GM19467 (cell line): Measurements from ENCODE around the gene PITPNB.
A peak's percentile ranks its signal among the peaks of the same experiment; 100 is the strongest.

Experiments used
- ATAC-seq: cut with Tn5 transposase; IDR thresholded peaks from one replicate; pipeline ENCODE4 v1.9.1; 2021; ENCODE audit warnings: mild to moderate bottlenecking, moderate library complexity; ENCODE audit not compliant: unreplicated experiment

PITPNB gene

GRCh38 chr22:27919222-27919941 is at the start of gene PITPNB:
TSS of gene PITPNB (minus strand) at chr22:27919256. CDS start at chr22:27919191, 65 bp downstream.
- peak; percentile 72 for ATAC-seq

DNA sequence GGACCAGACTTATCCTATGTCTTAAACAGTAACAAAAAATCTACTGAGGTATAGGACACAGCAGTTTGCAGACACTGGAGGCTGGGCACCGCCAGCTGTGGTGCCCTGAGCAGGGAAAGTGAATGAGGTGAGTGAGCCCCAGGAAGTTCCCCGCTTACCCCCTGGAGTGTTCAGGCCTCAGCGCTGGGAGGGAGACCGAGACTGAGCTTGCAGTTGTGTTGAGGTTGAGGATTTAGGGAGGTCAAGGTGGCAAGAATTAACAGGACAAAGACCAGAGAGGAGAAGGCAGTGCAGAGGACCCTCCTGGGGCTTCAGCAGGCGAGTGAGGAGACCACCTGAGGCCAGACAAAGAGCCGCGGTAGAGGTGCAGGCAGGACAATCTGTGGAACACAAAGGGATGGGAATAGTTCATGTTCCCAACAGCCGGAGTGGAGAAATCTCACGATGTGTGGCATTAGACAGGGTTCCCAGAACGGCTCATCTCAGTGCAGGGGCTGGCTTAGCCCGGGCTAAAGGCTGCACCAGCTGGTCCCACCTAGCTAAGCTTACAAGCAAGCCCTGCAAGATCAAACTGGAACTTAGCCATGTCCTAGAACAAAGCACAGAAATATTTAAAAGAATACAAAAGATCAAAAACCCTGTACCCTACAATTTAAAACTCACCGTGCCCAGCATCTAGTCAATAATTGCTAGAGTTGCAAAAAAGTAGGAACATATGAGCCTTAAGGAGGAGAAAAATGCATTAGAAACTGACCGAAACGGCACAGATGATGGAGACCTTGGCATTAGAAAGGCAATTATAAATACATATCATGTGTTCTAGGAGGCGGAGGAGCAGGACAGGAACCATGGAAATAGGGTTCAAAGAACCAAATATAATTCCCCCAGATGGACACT is 47.4 kb upstream of the PITPNB start:
- no peak for ATAC-seq

GRCh38 chr22:27962268-27963044 is 43.4 kb upstream of the PITPNB start:
- no peak for ATAC-seq

DNA sequence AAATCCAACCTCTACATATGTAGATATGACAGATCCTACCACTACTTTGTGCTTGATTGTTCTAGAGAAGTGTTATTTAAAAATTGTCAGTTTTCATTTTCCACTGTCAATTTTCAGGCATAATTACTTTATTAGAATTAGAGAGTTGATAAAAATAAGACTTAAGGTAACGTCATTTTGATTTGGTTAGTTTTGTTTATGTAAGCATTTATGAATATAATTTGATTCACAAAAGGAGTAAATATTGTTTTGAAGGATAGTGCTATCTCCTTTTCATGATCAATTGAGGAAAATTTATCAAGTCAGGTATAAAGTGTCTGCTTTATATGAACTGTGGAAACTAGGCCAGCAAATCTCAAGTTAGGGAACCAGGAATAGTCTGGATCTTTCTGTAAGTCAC is 42.6 kb upstream of the PITPNB start:
- no peak for ATAC-seq

DNA sequence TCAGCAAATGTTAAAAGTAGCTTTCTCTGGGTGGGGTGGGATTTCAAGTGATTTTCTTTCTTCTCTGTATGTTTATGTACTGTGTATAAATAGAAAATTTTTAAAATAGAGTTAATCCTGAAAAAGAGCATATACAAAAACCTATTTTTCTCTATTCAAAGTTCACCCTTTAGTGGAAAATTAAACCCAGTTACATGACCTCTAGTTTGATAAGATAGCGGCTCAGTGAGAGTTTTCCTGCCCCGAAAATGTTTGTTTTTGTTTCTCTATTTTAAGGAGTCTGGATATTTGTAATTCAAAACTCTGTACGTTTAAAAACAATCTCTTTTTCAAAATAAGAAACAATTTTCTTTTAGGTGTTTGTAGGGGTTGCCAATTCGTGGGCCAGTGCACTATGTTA is 42.1 kb upstream of the PITPNB start:
- no peak for ATAC-seq

GRCh38 chr22:27959335-27960090 is 40.5 kb upstream of the PITPNB start:
- no peak for ATAC-seq

GRCh38 chr22:27952779-27953178 is 33.7 kb upstream of the PITPNB start:
- ATAC-seq: no peak

- no peak for ATAC-seq
Measured at GRCh38 chr22:27952091-27952490, 33.0 kb upstream of the PITPNB start.

GRCh38 chr22:27949421-27949820 is 30.4 kb upstream of the PITPNB start:
- no peak for ATAC-seq

DNA sequence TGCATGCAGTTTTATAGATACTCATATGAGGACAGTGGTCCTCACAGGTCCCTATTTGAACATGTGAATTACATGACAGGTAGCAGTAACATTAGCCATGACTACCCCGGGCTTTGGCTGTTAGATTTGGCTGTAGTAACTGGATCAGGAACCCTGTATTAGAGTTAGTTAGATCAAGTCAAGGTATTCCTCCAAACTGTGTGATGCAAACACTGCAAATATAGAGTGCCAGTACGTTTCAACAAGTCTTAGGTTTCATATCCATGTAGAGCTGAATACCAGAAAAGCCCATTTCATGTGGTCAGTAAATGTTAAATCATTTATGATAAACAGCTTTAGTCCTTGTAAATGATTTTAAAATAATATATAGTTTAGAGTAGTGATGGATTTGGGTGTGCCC is 29.5 kb upstream of the PITPNB start:
- ATAC-seq: no peak

- no peak for ATAC-seq
Measured at GRCh38 chr22:27947448-27947847, 28.4 kb upstream of the PITPNB start.

GRCh38 chr22:27941143-27941542 is 22.1 kb upstream of the PITPNB start:
- ATAC-seq: no peak

- no peak for ATAC-seq
Measured at GRCh38 chr22:27937453-27937852, 18.4 kb upstream of the PITPNB start.

GRCh38 chr22:27935897-27936296 is 16.8 kb upstream of the PITPNB start:
- ATAC-seq: no peak

- ATAC-seq: no peak
Measured at GRCh38 chr22:27934069-27934468, 15.0 kb upstream of the PITPNB start.

GRCh38 chr22:27933186-27933983 is 14.3 kb upstream of the PITPNB start:
- no peak for ATAC-seq

DNA sequence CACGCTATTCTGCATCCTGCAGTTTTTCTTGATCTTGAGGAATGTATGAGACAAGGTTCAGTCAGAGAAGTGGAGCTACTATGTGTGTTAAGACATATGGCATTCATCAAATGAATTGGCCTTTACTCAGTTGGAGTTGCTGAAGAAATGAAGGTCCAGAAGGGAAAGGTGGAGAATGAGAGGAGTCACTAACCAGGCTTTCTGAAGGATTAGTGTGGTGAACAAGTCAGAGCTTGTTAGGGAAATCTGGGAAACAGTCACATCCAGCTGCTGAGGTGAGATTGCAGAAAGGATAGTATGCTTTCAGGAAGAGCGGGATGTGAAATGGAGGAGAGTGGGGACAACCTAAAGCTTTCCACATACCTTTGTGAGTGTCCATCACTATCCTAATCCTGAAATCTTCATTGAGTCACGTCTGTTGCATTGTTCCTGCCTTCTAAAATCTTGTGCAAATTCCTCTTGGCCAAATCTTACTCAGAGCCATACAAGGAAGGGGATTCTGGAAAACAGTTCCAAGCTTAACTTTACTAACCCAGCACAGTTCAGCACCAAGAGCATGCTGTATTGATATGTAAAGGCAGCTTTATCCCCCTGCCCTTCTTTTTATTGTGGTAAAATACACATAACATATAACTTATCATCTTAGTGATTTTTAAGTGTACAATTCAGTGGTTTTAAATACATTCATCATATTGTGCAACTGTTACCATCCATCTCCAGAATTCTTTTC is 11.4 kb upstream of the PITPNB start:
- no peak for ATAC-seq

DNA sequence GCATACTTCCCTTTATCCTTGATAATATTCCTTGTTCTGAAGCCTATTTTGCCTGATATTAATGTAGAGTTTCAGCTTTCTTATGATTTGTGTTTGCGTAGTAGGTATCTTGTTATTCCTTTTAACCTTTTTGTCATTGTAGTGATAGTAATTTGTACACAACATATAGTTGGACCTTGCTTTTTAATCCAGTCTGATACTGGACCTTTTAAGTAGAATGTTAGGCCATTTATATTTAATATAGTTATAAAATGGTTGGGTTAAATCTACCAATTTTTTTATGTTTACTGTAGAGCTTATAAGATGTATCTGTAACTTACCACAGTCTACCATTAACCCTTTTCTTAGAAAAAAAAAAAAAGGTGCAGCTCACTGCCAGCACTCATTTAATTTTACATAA is 8.6 kb upstream of the PITPNB start:
- ATAC-seq: no peak

DNA sequence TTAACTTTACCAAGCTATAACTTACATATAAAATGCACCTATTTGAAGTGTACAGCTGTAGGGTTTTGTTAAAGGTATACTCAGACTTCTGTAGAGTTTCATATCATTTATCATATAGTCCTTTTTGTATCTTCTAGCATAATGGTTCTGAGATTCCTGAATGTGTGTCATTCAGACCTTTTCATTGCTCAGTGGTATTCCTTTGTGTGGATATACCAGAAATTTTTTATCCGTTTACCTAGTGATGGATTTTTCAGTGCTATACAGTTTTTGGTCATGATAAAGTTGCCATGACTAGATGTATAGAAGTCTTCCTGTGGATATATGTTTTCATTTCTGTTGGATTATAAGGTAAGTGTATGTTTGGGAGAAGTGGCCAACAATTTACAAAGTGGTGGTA is 6.3 kb upstream of the PITPNB start:
- ATAC-seq: no peak
